AG04449 (cell line): ENCODE results near the gene KIAA1328.

Experiments used
- CTCF ChIA-PET: fragments of 350-600 bp; formaldehyde crosslinking; extraction: SDS; loops from one replicate; lab custom pipeline; 2021; ENCODE audit warnings: antibody characterized with exemption; lab: Yijun Ruan, JAX
- POLR2A ChIA-PET: fragments of 400-600, 350-600 bp; formaldehyde crosslinking; extraction: SDS; loops from one replicate; lab custom pipeline; 2020; ENCODE audit warnings: antibody characterized with exemption, inconsistent platforms; lab: Yijun Ruan, JAX
- DNase-seq: peaks from one replicate; pipeline ENCODE4 v3.0.0-alpha.2; 2010; ENCODE audit warnings: low read depth, low spot score
- H3K4me3 ChIP-seq: 2 replicates; pipeline ENCODE4 v1.5.1; 2011; ENCODE audit warnings: low read depth, mild to moderate bottlenecking, control low read depth, low read length
- CTCF ChIP-seq: IDR thresholded peaks from one replicate; pipeline ENCODE4 v1.5.1; 2011; ENCODE audit warnings: mild to moderate bottlenecking, moderate library complexity, low read length, control low read depth, inconsistent platforms; ENCODE audit not compliant: insufficient read depth; ENCODE audit errors: missing control alignments

Gene KIAA1328

DNA sequence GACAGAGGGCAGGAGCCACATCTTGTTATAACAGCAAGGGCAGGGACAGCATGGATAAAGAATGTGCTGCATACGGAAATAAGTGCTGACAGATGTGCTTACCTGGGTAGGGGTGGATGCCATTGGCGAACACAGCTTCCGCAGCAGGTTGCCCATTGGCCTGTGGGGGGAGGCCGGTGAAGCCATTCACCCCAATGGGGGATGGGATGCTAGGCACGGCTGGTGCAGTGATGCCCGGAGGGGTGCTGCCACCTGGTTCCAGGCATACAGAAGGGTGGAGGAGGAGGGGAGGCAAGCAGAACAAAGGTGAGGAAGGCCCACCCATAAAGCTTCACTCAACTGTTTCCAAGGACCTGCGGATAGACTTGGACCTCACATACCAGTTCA lies 441.7 kb downstream of the KIAA1328 start:
- no peak for TF ChIP-seq CTCF
- no peak for DNase-seq
- H3K4me3 ChIP-seq, result no peak overlapping the region
- CTCF ChIA-PET, result no interaction called here
- POLR2A ChIA-PET, result no interaction called here

- no peak for DNase-seq
- ChIA-PET POLR2A (no interaction called here), CTCF (interaction anchor here (0.8 kb wide), 1 partner anchor 52 kb away, joined by 3 read pairs; no protein-coding TSS in a partner anchor)
- no peak for TF ChIP-seq CTCF
- no peak overlapping the region for H3K4me3 ChIP-seq
Observed at GRCh38 chr18:37272226-37272625, 443.3 kb downstream of the KIAA1328 start.

DNA sequence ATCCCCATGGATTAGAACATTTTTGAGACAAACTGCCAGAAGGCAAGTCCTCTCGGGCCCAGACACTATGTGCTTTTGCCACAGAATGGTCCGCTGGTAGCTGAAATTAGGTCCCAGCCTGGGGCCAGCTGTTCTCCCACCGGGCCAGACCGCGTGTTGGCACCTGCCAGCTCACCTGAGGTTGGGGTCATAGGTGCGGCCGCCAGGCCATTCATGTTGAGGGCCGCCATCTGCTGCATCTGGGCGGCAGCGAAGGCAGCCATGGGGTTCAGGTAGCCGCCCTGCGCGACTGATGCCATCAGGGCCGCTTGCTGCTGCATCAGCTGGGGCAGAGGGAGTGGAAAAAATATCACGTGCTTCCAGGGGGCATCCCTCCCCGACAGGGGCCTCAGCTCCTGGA lies 443.9 kb downstream of the KIAA1328 start:
- no peak for DNase-seq
- TF ChIP-seq CTCF, result no peak
- no peak overlapping the region for H3K4me3 ChIP-seq
- ChIA-PET CTCF (interaction anchor here (0.8 kb wide), 1 partner anchor 51 kb away, joined by 3 read pairs; no protein-coding TSS in a partner anchor), POLR2A (no interaction called here)

DNA sequence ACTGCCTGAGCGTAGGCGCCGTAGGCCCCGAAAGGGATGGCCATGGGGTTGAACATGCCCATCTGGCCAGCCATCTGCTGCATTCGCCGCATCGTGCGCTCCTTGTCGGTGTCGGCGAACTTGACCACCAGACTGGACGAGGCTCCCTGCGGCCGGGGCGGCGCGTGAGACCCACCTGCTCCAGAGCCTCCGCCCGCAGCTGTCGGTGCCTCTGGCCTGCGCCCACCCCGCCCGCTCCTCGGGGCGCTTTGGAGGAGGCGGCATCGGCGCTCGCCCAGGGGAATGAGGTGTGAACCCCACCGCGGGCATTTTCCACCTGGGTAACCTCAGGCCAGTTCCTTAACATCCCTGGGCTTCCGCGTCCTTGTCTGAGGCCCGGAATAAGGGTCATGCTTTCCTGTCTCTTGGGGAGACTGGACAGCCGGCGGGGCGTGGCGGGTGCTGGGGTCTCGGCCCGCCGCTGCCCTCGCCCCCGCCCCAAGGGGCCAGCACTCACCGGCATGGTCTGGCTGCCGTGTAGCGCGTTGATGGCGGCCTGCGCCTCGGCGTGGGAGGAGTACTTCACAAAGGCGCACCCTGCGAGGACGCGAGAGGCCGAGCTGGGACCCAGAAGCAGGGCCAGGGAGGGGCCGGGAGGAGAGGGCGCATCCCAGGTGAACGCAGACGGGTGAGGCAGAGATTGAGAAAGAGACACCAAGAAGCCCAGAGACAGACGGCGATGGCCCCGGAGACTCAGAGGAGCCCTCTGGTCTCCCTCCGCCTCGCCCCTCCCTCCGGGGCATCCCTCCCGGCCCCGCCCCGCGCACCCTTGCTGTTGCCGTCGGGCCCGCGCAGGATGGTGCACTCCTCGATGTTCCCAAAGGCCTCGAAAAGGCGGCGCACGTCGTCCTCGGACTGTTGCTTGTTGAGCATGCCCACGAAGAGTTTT lies 445.6 kb downstream of the KIAA1328 start:
- no peak for DNase-seq
- ChIA-PET POLR2A (no interaction called here), CTCF (no interaction called here)
- TF ChIP-seq CTCF, result no peak
- no peak overlapping the region for H3K4me3 ChIP-seq

GRCh38 chr18:37275237-37275741 lies 446.4 kb downstream of the KIAA1328 start:
- POLR2A ChIA-PET, result no interaction called here
- no peak for TF ChIP-seq CTCF
- DNase-seq, result no peak
- H3K4me3 ChIP-seq, result no peak overlapping the region
- CTCF ChIA-PET, result no interaction called here
